CD4-positive, alpha-beta T cell treated with Interleukin-15 for 4 hours (primary cell): ENCODE data around the gene ATR.

Source experiments
- DNase-seq: peaks from one replicate; pipeline ENCODE4 v3.0.0-alpha.2; 2020; ENCODE audit warnings: low spot score

Gene ATR

GRCh38 chr3:142509079-142509478 is 69.5 kb downstream of the ATR start:
- no peak for DNase-seq

DNA sequence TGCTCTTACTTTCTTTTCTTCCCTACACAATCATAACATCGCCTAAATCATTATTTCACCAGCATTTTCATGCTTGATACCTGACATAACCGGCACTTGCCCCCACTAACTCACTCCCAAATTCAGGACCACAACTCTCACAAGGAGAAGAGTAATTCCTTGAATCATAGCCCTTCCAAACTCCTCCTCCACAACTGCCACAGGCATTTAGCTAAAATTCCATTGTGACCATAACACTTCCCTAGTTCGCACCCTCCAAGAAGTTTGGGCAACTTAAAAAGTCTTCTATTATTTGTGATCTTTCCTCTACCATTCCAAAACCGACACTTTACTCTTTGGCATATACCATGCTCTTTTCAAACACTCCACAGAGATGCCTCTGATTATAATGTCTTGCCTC is 71.3 kb downstream of the ATR start:
- no peak for DNase-seq

GRCh38 chr3:142502187-142502985 is 76.1 kb downstream of the ATR start:
- no peak for DNase-seq

DNA sequence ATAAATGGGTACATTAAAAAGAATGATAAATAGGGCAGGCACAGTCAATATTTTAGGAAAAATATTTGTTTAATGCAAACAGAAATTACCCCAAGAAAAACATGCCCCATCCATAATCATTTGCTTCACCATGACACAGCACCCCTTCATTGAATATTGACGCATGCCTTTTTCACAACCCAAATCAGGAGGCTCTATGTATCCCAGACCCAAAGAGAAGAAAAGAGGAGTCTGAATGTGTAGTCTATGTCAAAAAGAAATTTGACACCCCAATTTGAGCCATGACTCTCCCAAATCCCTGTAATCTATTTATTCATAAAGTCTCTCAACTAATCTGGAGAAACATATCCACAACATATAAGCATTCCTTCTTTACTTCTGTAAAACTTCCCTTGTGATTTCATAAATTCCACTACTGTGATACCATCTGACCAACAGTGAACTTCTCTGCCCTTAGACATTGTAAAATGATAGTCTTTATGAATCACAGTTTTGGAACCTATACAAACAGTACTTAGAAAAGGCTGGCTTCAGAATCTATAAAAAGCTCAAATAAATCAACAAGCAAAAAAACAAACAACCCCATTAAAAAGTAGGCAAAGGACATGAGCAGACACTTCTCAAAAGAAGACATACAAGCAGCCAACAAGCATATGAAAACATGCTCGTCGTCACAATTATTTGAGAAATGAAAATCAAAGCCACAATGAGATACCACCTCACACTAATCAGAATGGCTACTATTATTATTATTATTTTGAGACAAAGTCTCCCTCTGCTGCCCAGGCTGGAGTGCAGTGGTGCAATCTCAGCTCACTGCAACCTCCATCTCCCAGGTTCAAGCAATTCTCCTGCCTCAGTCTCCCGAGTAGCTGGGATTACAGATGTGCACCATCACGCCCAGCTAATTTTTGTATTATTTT is 77.3 kb downstream of the ATR start:
- DNase-seq, result no peak

DNA sequence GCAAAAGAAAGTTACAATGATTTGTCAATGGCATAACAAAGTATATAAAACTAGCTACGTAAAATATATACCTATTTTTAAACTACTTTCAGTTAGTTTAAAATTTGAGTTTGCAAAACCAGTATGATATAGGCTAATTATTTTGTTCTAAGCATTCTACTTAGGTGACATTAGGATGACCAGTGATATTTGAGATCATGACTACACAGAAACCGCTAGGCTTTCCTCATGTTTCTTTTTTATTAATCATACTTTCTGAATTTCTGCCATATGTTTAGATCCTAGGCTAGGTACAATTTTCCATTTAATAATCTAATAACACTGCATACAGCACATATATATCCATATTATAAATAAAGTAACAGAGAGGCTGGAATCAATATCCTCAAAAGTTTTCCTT is 78.3 kb downstream of the ATR start:
- no peak for DNase-seq

- no peak for DNase-seq
Observed at GRCh38 chr3:142498397-142499180, 79.9 kb downstream of the ATR start.

GRCh38 chr3:142497729-142498128 is 80.8 kb downstream of the ATR start:
- no peak for DNase-seq

DNA sequence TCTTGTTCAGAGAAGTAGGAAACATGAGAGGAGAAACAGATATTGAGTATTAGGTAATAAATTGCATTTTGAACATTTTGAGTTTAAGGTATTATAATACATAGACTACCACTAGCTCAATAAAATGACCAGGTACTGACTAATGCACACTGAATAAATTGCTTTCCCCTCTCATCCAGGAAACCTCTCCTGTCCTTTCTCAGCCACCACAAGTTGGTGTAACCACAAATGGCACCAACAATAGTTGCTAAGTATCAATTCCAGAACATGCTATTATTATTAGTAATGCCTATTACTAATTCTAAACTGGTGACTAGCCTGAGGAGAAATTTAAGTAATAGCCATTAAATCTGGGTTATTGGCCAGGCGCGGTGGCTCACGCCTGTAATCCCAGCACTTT is 83.4 kb downstream of the ATR start:
- DNase-seq, result no peak

- DNase-seq, result no peak
Observed at GRCh38 chr3:142492184-142492583, 86.3 kb downstream of the ATR start.

DNA sequence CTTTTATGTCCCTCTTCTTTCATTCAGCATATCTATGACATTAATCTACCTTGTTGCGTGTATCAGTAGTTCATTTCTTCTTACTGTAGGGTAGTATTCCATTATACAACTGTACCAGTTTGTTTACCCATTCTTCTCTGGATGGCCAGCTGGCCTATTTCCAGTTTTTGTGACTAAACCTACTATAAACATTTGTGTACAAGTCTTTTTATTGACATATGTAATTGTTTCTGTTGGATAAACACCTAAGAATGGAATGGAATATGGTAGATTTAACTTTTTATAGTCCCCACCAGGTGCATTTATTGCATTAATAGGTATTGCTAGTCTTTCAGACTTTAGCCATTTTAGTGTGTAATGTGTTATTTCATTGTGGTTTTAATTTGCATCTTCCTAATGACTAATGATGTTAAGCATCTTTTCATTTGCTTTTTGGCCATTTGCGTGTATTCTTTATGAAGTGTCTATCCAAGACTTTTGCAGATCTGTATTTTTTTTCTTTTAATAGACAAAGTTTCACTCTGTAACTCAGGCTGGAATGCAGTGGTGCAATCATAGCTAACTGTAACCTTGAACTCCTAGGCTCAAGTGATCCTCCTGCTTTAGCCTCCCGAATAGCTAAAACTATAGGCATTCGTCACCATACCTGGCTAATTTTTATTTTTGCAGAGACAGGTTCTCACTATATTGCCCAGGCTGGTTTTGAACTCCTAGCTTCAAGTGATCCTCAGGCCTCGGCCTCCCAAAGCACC is 88.8 kb downstream of the ATR start:
- no peak for DNase-seq

DNA sequence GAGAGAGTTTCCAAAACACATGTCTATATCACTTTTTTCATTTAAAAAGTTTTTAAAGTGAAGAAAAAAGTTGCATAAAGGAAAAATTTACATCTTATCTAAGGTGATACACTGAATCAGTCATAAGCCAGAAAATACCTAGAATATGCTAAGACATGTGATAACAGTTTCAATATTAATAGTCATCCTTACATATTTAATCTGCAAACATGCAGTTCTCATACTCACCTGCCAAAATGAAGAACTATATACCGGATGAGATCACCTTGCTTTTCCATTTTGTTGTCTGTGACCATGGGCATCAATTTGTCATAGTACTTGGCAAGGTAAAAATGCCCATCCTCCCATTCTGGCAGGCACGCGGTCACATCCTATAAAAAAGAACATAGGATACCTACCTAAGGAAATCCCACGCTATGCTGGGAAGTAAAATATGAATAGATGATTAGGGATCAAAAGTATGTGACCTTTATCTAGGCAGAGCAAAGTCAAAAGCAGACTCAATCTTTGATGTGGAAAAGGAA is 93.6 kb downstream of the ATR start:
- DNase-seq, result no peak

DNA sequence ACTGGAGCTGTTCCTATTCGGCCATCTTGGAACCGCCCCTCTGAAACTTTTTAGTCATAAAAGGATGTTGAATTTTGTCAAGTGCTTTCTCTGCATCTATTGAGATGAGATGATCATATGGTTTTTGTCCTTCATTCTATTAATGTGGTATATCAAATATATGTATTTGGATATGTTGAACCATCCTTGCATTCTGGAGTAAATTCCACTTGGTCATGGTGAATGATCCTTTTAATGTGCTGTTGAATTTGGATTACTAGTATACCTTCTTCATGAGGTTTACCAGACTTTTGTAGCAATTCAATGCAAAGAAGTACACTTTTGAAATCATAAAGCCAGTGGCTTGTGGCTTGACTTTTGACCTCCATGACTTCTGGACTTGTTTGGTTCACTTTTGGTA is 97.3 kb downstream of the ATR start:
- no peak for DNase-seq

- no peak for DNase-seq
Observed at GRCh38 chr3:142470826-142471225, 107.7 kb downstream of the ATR start.

DNA sequence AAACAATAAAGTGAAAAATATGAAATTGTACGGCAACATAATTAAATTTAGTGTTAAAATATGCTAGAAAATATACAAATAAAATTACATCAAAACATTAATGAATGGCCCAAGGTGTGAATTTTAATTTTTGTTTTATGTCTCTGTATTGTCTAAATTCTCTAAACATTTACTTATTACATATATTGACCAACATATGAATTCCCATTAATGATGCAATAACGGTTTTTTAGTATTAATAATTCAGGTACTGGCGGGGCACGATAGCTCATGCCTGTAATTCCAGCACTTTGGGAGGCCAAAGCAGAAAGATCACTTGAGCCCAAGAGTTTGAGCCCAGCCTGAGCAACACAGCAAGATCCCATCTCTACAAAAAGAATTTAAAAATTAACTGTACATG is 110.1 kb downstream of the ATR start:
- no peak for DNase-seq

DNA sequence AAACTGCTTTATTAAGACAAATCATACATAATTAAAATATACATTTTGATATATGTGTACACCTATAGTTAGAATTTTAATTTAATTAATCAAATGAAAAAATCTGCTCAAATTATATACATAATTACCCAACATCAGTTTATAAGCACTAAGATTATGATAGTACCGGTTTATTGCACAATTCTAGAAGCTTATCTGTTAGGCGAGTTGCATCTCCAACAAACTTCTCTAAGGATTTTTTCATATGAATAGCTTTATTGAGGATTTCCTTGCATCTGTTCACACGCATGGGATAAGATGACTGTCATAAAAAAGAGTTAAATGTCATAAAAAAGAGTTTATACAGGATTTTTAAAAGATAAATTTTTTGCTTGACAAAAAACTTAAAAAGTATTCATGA is 110.8 kb downstream of the ATR start:
- no peak for DNase-seq

GRCh38 chr3:142460689-142461088 is 117.8 kb downstream of the ATR start:
- no peak for DNase-seq

DNA sequence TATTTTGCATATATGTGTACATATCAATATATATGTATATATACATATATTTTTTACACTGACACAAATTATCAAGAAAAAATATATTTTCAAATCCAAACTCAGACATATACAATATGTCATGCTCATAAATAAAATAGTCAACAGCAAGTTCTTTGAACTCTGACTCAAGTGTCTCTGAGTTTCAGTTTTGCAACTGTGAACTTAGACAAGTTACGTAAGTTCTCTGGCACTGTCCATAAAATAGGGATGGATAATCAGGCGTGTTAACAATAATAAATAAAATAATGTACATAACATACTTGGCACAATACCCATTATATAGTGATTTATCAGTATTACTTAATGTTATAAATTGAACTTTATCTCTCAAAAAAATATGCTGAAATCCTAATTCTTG is 118.6 kb downstream of the ATR start:
- DNase-seq, result no peak

DNA sequence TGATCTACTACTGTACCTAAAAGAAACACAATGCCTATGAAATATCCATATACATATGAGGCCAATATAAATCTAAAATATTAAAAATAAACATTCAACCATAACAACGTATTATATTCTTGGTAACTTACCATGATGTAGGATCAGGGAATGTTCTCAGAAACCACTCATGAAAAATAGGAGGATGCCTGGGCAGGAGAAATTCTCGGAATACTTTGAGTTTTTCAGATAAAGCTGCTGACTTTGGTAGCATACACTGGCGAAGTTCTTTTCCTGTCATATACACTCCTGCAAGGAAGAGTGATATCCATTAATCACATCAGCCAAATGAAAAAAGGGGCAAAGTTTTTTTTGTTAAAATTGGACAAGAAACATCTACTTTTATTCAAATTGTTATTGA is 119.4 kb downstream of the ATR start:
- DNase-seq, result no peak

GRCh38 chr3:142450881-142451280 is 127.7 kb downstream of the ATR start:
- no peak for DNase-seq

DNA sequence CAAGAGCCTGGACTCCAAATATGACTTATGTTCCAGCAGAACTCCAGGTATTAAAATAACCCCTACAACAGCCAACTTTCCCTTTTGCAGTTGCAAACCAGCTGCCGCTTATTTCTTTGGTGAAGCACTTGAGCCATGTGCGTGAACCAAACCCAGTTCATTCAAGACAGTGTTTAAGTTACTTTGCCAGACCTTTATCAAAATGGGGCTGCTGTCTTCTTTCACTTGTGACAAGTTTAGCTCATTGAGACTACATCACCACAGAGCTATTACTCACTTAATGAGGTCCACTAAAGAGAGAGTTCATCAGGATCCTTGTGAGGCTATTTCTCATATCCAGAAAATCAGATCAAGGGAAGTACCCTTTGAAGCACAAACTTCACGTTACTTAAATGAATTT is 128.3 kb downstream of the ATR start:
- no peak for DNase-seq
